ENCODE results near the gene ATXN7L1. TPM values are rescaled to one million over a fixed set of nuclear protein-coding genes. Genes with fewer than 3 reads are reported as not detected.

Gene ATXN7L1
- total and polyA plus RNA-seq, 2 of the 8 experiments (the other 6 are each of a cell fraction or from before 2014, with no cell fraction given) = 14.3 to 34.0 TPM

GRCh38 chr7:105877736-105878135 lies 1.3 kb upstream of the ATXN7L1 start (continued):
- TF ChIP-seq ZNF274 (IDR thresholded peaks at IDR 0.05; ENCODE audit: borderline replicate concordance, extremely low read depth, low read length) = no peak
- TF ChIP-seq ATF2 (IDR thresholded peaks at IDR 0.05; ENCODE audit: low read length) = no peak
- TF ChIP-seq RBBP5 (IDR thresholded peaks at IDR 0.05; ENCODE audit: borderline replicate concordance, low read depth, low read length) = no peak
- TF ChIP-seq GABPA (IDR thresholded peaks at IDR 0.05; ENCODE audit: borderline replicate concordance, insufficient read depth, low read length) = no peak
- TF ChIP-seq TAF1 (IDR thresholded peaks at IDR 0.05; ENCODE audit: low read depth, low read length) = no peak
- no peak for TF ChIP-seq NRF1 (IDR thresholded peaks at IDR 0.05; ENCODE audit: low read depth, low read length)
- TF ChIP-seq JUND (IDR thresholded peaks at IDR 0.05; ENCODE audit: low read length) = no peak

All from H1 (cell line).